H9 (cell line): ENCODE measurements around the gene SLC36A4. TPM values are rescaled to one million over a fixed set of nuclear protein-coding genes. Genes with fewer than 3 reads are reported as not detected.

ENCODE experiments used
- DNase-seq: peaks from one replicate; pipeline ENCODE4 v3.0.0-alpha.2; 2017
- H2AFZ ChIP-seq: one replicate; pipeline ENCODE4 v1.6.1; 2013; ENCODE audit warnings: mild to moderate bottlenecking, low read length, control low read depth, moderate library complexity
- H2AK5ac ChIP-seq: 2 replicates; pipeline ENCODE4 v1.6.1; 2013; ENCODE audit warnings: low read length, control low read depth, mixed read lengths; ENCODE audit not compliant: insufficient read length
- H2BK120ac ChIP-seq: one replicate; pipeline ENCODE4 v1.6.1; 2013; ENCODE audit warnings: low read depth, mild to moderate bottlenecking, low read length, control low read depth, inconsistent platforms; ENCODE audit not compliant: poor library complexity, severe bottlenecking
- H2BK12ac ChIP-seq: 2 replicates; pipeline ENCODE4 v1.6.1; 2013; ENCODE audit warnings: low read length, control low read depth, mixed read lengths, low read depth; ENCODE audit not compliant: insufficient read length
- H2BK15ac ChIP-seq: 2 replicates; pipeline ENCODE4 v1.6.1; 2013; ENCODE audit warnings: low read depth, low read length, control low read depth
- H2BK20ac ChIP-seq: one replicate; pipeline ENCODE4 v1.6.1; 2013; ENCODE audit warnings: low read depth, mild to moderate bottlenecking, low read length, control low read depth, inconsistent platforms; ENCODE audit not compliant: poor library complexity, severe bottlenecking
- H2BK5ac ChIP-seq: 2 replicates; pipeline ENCODE4 v1.6.1; 2013; ENCODE audit warnings: low read length, control low read depth, mixed read lengths; ENCODE audit not compliant: insufficient read length
- H3K14ac ChIP-seq: 2 replicates; pipeline ENCODE4 v1.6.1; 2013; ENCODE audit warnings: low read length, control low read depth; ENCODE audit not compliant: insufficient read depth
- H3K18ac ChIP-seq: 2 replicates; pipeline ENCODE4 v1.6.1; 2013; ENCODE audit warnings: low read depth, mild to moderate bottlenecking, mixed read lengths, low read length, control low read depth; ENCODE audit not compliant: insufficient read length
- H3K23ac ChIP-seq: 2 replicates; pipeline ENCODE4 v1.6.1; 2013; ENCODE audit warnings: low read length, control low read depth, mixed read lengths, low read depth; ENCODE audit not compliant: insufficient read length
- H3K23me2 ChIP-seq: 2 replicates; pipeline ENCODE4 v1.6.1; 2013; ENCODE audit warnings: low read depth, mild to moderate bottlenecking, mixed read lengths, low read length, control low read depth; ENCODE audit not compliant: insufficient read length, poor library complexity, severe bottlenecking
- H3K27ac ChIP-seq: 2 replicates; pipeline ENCODE4 v1.5.1; 2013; ENCODE audit warnings: low read length, control low read depth, mixed read lengths, low read depth; ENCODE audit not compliant: insufficient read length
- H3K27me3 ChIP-seq: 2 replicates; pipeline ENCODE4 v1.6.1; 2013; ENCODE audit warnings: low read length, control low read depth, inconsistent platforms; ENCODE audit not compliant: insufficient read depth
- H3K4ac ChIP-seq: 2 replicates; pipeline ENCODE4 v1.6.1; 2013; ENCODE audit warnings: low read depth, mild to moderate bottlenecking, control low read depth, inconsistent platforms, low read length, moderate library complexity
- H3K4me1 ChIP-seq: 2 replicates; pipeline ENCODE4 v1.6.1; 2013; ENCODE audit warnings: low read length, control low read depth, inconsistent platforms; ENCODE audit not compliant: insufficient read depth
- H3K4me2 ChIP-seq: 2 replicates; pipeline ENCODE4 v1.6.1; 2013; ENCODE audit warnings: low read length, control low read depth, mixed read lengths; ENCODE audit not compliant: insufficient read length, insufficient read depth
- H3K56ac ChIP-seq: 2 replicates; pipeline ENCODE4 v1.6.1; 2013; ENCODE audit warnings: low read depth, mild to moderate bottlenecking, mixed read lengths, low read length, control low read depth; ENCODE audit not compliant: insufficient read length
- H3K79me1 ChIP-seq: 2 replicates; pipeline ENCODE4 v1.6.1; 2013; ENCODE audit warnings: low read depth, mild to moderate bottlenecking, moderate library complexity, low read length, control low read depth, inconsistent platforms; ENCODE audit not compliant: insufficient read depth, poor library complexity, severe bottlenecking
- H3K79me2 ChIP-seq: 2 replicates; pipeline ENCODE4 v1.6.1; 2013; ENCODE audit warnings: low read length, control low read depth, inconsistent platforms; ENCODE audit not compliant: insufficient read depth
- H3K9ac ChIP-seq: 2 replicates; pipeline ENCODE4 v1.6.1; 2013; ENCODE audit warnings: low read length, control low read depth, mixed read lengths; ENCODE audit not compliant: insufficient read length; ENCODE audit errors: extremely low read depth
- H3K9me3 ChIP-seq: one replicate; pipeline ENCODE4 v1.6.1; 2013; ENCODE audit warnings: low read depth, low read length, inconsistent platforms; ENCODE audit not compliant: control insufficient read depth
- H3T11ph ChIP-seq: one replicate; pipeline ENCODE4 v1.6.1; 2013; ENCODE audit warnings: mild to moderate bottlenecking, low read length, control low read depth, inconsistent platforms
- H4K20me1 ChIP-seq: one replicate; pipeline ENCODE4 v1.6.1; 2013; ENCODE audit not compliant: control insufficient read depth, insufficient read length, insufficient read depth
- H4K5ac ChIP-seq: 2 replicates; pipeline ENCODE4 v1.6.1; 2013; ENCODE audit warnings: low read depth, mild to moderate bottlenecking, mixed read lengths, low read length, control low read depth; ENCODE audit not compliant: insufficient read length
- H4K8ac ChIP-seq: replicated peaks from 2 replicates; pipeline ENCODE4 v1.6.1; 2013; ENCODE audit warnings: low read length, control low read depth, mixed read lengths, low read depth; ENCODE audit not compliant: insufficient read length
- H4K91ac ChIP-seq: 2 replicates; pipeline ENCODE4 v1.6.1; 2013; ENCODE audit warnings: low read depth, mild to moderate bottlenecking, moderate library complexity, mixed read lengths, low read length, control low read depth; ENCODE audit not compliant: insufficient read length
- H3K27ac Mint-ChIP-seq, 3 experiments: 2 replicates in 2 of 3; 3 replicates in 1 of 3; pipeline ENCODE4 v1.8.0; 2020 to 2021; ENCODE audit warnings: mixed read lengths in 3 of 3, mild to moderate bottlenecking in 1 of 3, moderate library complexity in 1 of 3
- H3K27me3 Mint-ChIP-seq: 2 replicates; pipeline ENCODE4 v1.8.0; 2021; ENCODE audit warnings: low read depth, mild to moderate bottlenecking, moderate library complexity, mixed read lengths
- H3K36me3 Mint-ChIP-seq, 3 experiments: 2 replicates in 2 of 3; 3 replicates in 1 of 3; pipeline ENCODE4 v1.8.0; 2020 to 2021; ENCODE audit warnings: low read depth in 3 of 3, mixed read lengths in 3 of 3; ENCODE audit not compliant: insufficient read depth in 1 of 3
- H3K4me1 Mint-ChIP-seq, 2 experiments: 2 replicates each; pipeline ENCODE4 v1.8.0; 2020; ENCODE audit warnings: mixed read lengths in 2 of 2
- H3K4me3 Mint-ChIP-seq, 2 experiments: 2 replicates in 1 of 2; 3 replicates in 1 of 2; pipeline ENCODE4 v1.8.0; 2020 to 2021; ENCODE audit warnings: mild to moderate bottlenecking in 2 of 2, mixed read lengths in 2 of 2, moderate library complexity in 1 of 2
- H3K9me3 Mint-ChIP-seq, 2 experiments: 2 replicates in 1 of 2; 3 replicates in 1 of 2; pipeline ENCODE4 v1.8.0; 2020; ENCODE audit warnings: mild to moderate bottlenecking in 2 of 2, mixed read lengths in 2 of 2, moderate library complexity in 1 of 2
- WGBS: extraction: QIAGEN DNeasy Blood & Tissue Kit; methylation state at CpG from one replicate; pipeline ENCODE4 v1.1.7; 2013; ENCODE audit warnings: missing lambda C conversion rate, low lambda C conversion rate, mixed read lengths; ENCODE audit not compliant: insufficient read length; ENCODE audit errors: extremely low coverage; 5-methylcytosine and 5-hydroxymethylcytosine counted together
- total RNA-seq: library from RNA; stranded (reverse); gene quantifications from 2 replicates; pipeline ENCODE4 v1.2.1, GENCODE V29; 2021
- TF ChIP-seq, protein P1 (sequence below): fragments of 200-600 bp; sonication (generic); conservative IDR thresholded peaks from 3 replicates; pipeline ENCODE4 v1.8.0; 2021; ENCODE audit warnings: antibody characterized with exemption, mild to moderate bottlenecking

Gene SLC36A4
- total RNA-seq, 1 experiment from 2014 or later, result 33.3 TPM

- no peaks in the 10 kb centered on the region for H3K79me2 ChIP-seq
- H4K91ac ChIP-seq, result no peak overlapping the region
- H3K18ac ChIP-seq, result peak overlapping the region; percentile 47
- H2BK12ac ChIP-seq, result no peak overlapping the region
- TF ChIP-seq, protein P1, sequence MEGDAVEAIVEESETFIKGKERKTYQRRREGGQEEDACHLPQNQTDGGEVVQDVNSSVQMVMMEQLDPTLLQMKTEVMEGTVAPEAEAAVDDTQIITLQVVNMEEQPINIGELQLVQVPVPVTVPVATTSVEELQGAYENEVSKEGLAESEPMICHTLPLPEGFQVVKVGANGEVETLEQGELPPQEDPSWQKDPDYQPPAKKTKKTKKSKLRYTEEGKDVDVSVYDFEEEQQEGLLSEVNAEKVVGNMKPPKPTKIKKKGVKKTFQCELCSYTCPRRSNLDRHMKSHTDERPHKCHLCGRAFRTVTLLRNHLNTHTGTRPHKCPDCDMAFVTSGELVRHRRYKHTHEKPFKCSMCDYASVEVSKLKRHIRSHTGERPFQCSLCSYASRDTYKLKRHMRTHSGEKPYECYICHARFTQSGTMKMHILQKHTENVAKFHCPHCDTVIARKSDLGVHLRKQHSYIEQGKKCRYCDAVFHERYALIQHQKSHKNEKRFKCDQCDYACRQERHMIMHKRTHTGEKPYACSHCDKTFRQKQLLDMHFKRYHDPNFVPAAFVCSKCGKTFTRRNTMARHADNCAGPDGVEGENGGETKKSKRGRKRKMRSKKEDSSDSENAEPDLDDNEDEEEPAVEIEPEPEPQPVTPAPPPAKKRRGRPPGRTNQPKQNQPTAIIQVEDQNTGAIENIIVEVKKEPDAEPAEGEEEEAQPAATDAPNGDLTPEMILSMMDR, result no peak
- H2BK120ac ChIP-seq, result no peak overlapping the region
- H3K27me3 ChIP-seq, result no peaks in the 10 kb centered on the region
- peaks cover 6% of the 10 kb centered on the region; the same call in 1 of the 2 replicates for H3K4me1 ChIP-seq
- no peak overlapping the region for H2AK5ac ChIP-seq
- H3T11ph ChIP-seq, result no peak overlapping the region
- no peak overlapping the region for H2AFZ ChIP-seq
- H3K4me1 Mint-ChIP-seq, result peaks cover 63 to 66% of the 10 kb centered on the region in 2 experiments
- peak overlapping the region; percentile 50 for H3K4me2 ChIP-seq
- no peak overlapping the region for H3K23ac ChIP-seq
- no peak for DNase-seq
- peak overlapping the region; percentile 22 to 64 for H3K4me3 Mint-ChIP-seq
- no peaks in the 10 kb centered on the region for H3K9me3 ChIP-seq
- peaks cover 5 to 15% (median 5%) of the 10 kb centered on the region in 3 experiments; a peak in 5 of 7 replicates for H3K36me3 Mint-ChIP-seq
- peak overlapping the region; percentile 93 for H3K27ac ChIP-seq
- H3K9ac ChIP-seq, result no peak overlapping the region
- H3K9me3 Mint-ChIP-seq, result peaks cover 2 to 5% of the 10 kb centered on the region in 2 experiments; a peak in 4 of 5 replicates
- H2BK5ac ChIP-seq, result no peak overlapping the region
- no peaks in the 10 kb centered on the region for H3K27me3 Mint-ChIP-seq
- H2BK20ac ChIP-seq, result no peak overlapping the region
- H3K23me2 ChIP-seq, result no peaks in the 10 kb centered on the region
- H3K4ac ChIP-seq, result no peak overlapping the region
- no peak overlapping the region for H3K14ac ChIP-seq
- H4K20me1 ChIP-seq, result no peaks in the 10 kb centered on the region
- peak overlapping the region; percentile 65 to 99 (median 90) for H3K27ac Mint-ChIP-seq
- no peaks in the 10 kb centered on the region for H3K79me1 ChIP-seq
- no peak overlapping the region for H2BK15ac ChIP-seq
- WGBS, result no CpG with 5 or more reads among the region's 6 CpGs
- H4K5ac ChIP-seq, result no peak overlapping the region
- no peak overlapping the region for H4K8ac ChIP-seq
- no peak overlapping the region for H3K56ac ChIP-seq
Observed at GRCh38 chr11:93117565-93117964, 80.2 kb downstream of the SLC36A4 start.
